ENCODE data around the gene HS3ST5.
"Not testable (repeated sequence)": the region's sequence is repeated elsewhere in the genome, so short reads cannot be mapped to it uniquely, and the experiment has no call there.

The HS3ST5 gene

DNA sequence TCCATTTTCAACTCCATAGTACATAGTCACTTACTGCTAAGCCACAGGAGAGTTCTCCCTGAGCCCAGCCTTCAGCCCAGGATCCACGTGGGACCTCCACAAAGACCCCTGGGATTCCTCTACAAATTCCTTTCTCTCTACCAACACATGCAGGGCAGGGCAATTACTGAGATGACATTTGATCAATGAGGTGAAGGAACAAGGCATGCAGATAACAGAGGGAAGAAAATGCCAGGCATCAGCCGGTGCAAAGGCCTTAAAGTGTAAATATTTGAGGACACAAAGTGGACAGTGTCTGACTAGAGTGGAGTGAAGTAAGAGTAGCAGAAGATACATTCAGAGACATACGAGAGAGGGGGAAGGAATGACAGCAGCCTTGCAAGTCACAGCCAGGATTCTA, 70.2 kb downstream of the HS3ST5 start:
- DNase-seq, result no peak

GRCh38 chr6:114271405-114271804, 71.4 kb downstream of the HS3ST5 start:
- no peak for DNase-seq

DNA sequence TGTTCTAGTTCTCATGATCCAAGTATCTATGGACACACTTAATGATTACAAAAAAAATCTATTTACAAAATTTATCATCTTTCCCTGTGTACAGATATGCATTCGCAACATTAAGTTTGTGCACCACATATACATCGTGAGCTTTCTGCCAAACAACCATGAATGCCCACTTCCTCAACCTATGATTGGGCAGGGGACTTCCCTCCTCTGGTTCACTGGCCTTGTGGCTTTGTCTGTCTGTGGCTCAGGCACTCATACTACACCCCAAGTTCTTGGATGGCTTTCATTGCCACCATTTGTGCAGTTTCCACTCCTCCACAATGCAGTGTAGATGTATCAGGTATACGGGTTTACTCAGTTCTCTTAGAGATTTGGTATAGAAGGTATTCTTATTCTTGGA, 74.9 kb downstream of the HS3ST5 start:
- no peak for DNase-seq

GRCh38 chr6:114260810-114261209, 82.0 kb downstream of the HS3ST5 start:
- DNase-seq, result no peak

DNA sequence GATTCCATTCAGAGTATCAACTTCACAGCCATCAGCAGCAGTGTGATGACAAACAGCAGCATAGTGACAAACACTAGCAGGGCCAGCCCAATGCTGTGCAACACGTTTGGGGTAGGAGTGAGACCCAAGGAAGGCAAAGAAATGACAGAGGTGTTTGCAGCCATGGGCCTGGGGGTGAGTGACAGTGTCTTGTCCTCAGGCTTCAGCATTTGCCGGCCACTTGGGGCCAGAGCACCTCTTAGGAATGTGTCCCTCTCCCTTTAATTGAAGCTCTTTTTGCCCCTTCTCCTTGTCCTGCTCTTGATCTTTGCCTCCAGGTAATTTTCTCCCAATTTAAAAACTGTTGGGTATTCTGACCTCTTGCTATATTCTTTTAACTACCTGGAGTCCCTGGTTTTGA, 84.4 kb downstream of the HS3ST5 start:
- no peak for DNase-seq

GRCh38 chr6:114253431-114253830, 89.4 kb downstream of the HS3ST5 start:
- no peak for DNase-seq

DNA sequence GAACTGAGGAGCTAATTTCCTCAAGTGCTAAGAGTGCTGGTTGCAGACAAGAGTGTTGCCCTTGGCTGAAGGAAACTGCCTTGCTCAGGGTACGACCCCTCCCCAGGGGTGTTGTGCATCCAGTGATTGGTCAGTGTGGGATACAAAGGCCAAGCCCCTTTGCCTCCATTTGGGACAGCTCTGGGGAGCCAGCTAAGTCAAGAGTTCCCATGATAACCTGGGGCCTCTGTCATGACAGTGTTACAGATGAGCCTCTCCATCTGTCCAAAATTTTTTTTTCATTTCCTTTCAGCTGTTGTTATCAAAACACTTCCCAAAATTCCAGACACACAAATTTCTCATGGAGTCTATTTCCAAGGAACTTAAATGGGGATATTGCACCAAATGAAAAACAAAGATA, 93.3 kb downstream of the HS3ST5 start:
- no peak for DNase-seq

DNA sequence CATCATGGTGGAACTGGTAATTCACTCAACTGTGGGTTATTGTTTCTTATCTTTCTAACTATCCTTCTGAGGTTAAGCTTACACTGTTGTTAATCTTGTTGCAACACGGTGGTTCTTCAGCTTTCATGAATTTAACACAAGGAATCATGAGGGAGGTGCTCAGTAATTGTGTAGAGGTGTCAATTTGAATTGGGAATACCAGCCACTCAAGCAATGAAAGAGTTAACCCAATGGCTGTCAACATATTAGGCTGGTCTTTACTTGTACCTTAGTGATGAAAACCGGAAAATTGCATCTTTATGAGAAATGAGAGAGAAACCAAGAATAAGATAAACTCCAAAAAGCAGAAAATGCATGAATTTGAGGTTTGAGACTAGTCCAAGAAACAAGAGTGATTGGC, 95.7 kb downstream of the HS3ST5 start:
- DNase-seq, result no peak

DNA sequence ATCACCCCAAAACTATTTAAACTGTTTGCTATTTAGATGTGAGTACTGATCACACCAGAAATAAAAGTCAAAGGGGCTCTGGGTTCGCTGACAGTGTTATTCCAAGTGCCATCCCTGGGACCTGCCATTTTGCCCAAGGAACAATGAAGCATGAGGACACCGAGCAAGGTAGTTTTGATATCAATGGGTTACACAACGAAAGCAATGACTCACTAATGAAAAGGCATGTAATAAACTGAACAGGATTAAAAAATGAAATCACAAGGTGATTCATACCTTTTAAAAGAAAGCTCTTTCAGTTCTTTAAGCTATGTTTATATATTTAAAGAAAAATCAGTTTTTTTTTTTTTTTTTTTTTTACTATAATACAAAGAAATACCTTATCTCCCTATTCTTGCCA, 102.0 kb downstream of the HS3ST5 start:
- no peak for DNase-seq

GRCh38 chr6:114228675-114229074, 114.1 kb downstream of the HS3ST5 start:
- no peak for DNase-seq

DNA sequence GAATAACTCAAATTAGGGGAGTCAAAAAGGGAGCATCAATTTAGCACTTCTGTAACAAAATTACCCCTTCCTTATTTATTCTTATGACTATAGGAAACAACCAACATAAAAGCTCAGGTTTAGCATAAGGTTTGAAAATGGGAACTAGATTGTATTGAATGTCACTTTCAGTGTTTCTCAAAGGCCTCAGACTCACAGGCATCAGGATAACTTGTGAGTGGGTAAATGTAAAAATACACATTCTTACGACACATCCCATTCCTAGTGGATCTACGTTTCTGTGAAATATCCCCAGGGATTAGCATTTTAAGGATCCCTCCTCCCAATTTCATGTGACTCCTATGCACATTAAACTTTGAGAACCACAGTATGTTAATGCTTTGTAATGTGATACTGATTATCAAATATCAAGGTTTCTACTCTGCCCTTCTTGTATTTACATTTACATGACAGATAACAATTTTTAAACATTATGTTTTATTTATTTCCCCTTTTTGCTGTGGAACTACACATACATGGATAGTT, 114.8 kb downstream of the HS3ST5 start:
- DNase-seq, result no peak

DNA sequence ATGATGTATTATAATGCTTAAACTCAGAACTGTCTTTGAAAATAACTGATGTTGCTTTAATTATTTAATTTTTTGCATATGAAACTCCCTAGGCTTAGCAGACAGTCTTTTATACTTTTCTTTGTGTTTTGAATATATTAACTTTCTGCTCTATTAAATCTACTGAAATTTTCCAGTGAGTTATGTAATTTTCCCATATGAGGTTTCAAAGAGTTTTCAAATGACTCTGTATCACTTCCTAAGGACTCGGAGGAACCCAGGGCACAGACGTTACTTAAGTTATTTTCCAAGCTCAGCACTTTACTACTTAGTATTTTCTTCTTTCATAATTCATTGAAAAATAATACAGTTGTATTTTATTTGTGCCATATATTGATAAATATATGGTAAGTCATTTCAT, 122.6 kb downstream of the HS3ST5 start:
- DNase-seq, result no peak

DNA sequence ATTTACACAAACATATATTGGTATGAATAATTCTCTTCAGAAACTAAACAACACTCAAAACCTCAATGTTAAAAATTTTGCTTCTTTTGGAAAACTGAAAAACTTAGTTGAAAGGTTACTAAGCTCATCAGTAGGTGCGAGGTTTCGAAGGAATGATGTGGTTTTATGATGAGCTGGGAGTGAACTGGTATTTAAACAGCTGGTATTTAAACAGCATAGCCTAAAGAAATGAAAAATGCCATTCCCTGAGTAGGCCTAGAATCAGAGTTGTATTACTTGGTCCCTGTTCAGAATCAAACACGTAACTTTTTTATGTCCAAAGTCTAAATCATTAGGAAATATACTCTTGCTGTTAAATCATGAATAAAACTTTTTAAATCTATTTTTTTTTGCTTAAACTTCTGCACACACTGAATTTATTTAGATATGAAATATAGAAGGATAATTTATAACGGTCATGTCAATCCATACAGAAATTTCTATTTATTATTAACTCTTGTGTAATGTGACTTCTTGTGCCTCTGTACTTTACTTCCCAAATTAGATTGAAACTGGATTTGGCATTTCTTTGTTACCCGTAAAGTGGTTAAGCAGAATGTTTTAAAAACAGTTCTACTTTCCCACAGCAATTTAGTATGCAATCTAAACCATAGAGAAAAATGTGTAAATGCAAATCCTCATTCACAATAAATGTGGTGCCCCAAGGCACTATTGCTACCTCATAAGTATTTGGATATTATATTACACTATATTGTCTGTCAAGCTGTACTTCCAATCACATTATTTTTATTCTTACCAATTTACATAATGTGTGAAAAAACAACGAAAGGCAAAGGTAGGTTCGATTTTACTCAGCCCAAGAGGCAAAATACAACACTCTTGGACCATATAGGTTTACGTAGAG, 124.1 kb downstream of the HS3ST5 start:
- DNase-seq, result no peak

DNA sequence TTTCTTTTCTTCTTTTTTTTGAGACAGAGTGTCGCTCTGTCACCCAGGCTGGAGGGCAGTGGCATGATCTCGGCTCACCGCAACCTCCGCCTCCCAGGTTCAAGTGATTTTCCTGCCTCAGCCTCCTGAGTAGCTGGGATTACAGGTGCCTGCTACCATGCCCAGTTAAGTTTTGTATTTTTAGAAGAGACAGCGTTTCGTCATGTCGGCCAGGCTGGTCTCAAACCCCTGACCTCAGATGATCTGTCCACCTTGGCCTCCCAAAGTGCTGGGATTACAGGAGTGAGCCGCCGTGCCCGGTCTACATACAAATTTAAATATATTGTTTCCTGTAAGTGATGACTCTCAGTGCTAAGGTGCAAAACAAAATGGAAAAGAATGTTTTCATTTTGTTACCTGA, 124.8 kb downstream of the HS3ST5 start:
- DNase-seq, result not testable (repeated sequence)

GRCh38 chr6:114216789-114217467, 125.9 kb downstream of the HS3ST5 start:
- DNase-seq, result no peak

- no peak for DNase-seq
These were observed 132.4 kb downstream of the HS3ST5 start for GRCh38 chr6:114210467-114210866.

GRCh38 chr6:114203460-114203859, 139.4 kb downstream of the HS3ST5 start:
- no peak for DNase-seq

GRCh38 chr6:114202389-114202788, 140.4 kb downstream of the HS3ST5 start:
- no peak for DNase-seq

DNA sequence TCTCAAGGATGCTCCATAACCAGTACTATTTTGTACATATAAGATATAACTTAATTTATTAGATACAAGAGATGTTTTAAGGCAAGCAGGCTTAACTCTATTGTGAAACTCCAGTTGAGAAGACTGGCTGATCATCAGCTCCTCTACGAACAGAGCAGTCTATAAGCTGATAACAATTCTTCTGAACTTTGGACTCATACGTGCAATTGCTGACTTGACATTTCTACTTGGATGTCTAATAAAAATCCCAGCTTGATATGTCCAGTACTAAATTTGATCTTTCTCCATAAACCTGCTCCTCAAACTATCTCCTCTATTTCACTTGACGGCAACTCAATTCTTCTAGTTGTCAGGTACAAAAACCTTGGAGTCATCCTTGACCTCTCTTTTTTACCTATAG, 141.9 kb downstream of the HS3ST5 start:
- DNase-seq, result no peak

DNA sequence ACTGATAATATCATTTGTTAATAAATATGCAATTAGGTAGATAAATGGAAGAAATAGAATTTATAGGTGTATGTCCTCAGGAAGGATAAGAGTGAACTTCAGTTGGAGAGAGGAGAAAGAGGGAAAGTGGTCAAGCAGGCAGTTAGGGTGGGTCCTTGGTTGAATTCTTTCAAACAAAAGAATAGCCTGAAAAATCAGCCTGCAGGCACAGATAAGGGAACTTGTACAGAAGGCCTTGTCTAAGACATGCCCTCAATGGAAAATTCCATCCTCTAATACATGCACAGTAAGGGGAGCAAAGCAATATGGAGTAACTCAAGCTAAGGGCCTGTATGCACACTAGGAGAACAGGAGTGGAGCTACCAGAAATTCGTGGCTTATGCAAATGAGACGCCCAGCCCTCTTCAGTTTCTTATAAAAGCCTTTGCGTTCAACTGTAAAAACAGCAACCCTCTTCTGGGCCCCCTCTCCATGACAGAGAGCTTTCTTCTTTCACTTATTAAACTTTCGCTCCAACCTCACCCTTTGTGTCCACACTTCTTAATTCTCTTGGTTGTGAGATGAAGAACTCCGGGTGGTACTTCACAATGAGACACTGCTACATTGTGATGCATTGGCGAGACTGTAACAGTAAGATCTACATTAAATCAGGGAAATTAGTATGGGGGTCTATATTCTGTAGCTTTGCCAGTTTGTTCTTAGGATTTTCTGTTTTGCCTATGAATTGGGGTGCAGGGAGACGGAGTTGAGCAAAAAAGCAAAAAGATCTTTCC, 147.0 kb downstream of the HS3ST5 start:
- DNase-seq, result no peak

- DNase-seq, result no peak
These were observed 147.8 kb downstream of the HS3ST5 start for GRCh38 chr6:114195027-114195365.

- no peak for DNase-seq
These were observed 148.3 kb downstream of the HS3ST5 start for GRCh38 chr6:114194362-114195026.

DNA sequence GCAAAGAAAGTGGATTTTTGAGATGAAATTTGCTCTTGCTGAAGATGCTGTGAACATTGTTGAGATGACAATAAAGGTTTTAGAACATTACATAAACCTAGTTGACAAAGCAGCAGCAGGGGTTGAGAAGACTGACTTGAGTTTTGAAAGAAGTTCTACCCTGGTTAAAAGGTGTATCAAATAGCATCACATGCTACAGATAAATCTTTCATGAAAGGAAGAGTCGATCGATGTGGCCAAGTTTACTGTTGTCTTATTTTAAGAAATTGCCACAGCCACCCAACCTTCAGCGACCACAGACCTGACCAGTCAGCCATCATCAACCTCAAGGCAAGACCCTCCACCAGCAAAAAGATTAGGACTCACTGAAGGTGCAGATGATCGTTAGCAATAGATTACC, 155.3 kb downstream of the HS3ST5 start:
- DNase-seq, result no peak
